Right lung (tissue), 5 donors: ENCODE results near the gene TASP1. TPM values are rescaled to one million over a fixed set of nuclear protein-coding genes. Genes with fewer than 3 reads are reported as not detected.

Source experiments
- DNase-seq, 2 donors: peaks; one replicate each; pipeline ENCODE4 v3.0.0-alpha.2; 2013
- polyA plus RNA-seq, 5 donors: library from polyadenylated mRNA; unstranded; fragments of 120-200 nt; gene quantifications; one replicate each; pipeline versions ENCODE4 v1.2.1 to v1.2.3, GENCODE V29; 2013; ENCODE audit warnings: inconsistent platforms in 1 of 5, low replicate concordance in 1 of 5; ENCODE audit not compliant: insufficient read length in 5 of 5, insufficient read depth in 1 of 5

The TASP1 gene
- polyA plus RNA-seq, 5 donors: 14.9 to 21.4 (median 19.5) TPM

- no peak for DNase-seq
These were observed 290.2 kb downstream of the TASP1 start for GRCh38 chr20:13348311-13349234.

- no peak for DNase-seq
These were observed 294.1 kb downstream of the TASP1 start for GRCh38 chr20:13344671-13345070.

- peak; percentile 64 to 75 for DNase-seq
These were observed 296.1 kb downstream of the TASP1 start for GRCh38 chr20:13342469-13343242.

- no peak for DNase-seq
These were observed 296.9 kb downstream of the TASP1 start for GRCh38 chr20:13341737-13342393.

GRCh38 chr20:13340088-13340487 is 298.6 kb downstream of the TASP1 start:
- no peak for DNase-seq

Other genes with a start within 250 kb of the TASP1 start
- 10 to 100 TPM; 20.5 to 31.5 (median 28.3) TPM for gene ESF1, start 146.0 kb upstream of the TASP1 start, polyA plus RNA-seq
- gene NDUFAF5, start 146.1 kb upstream of the TASP1 start, polyA plus RNA-seq: 10 to 100 TPM; 20.5 to 29.7 (median 25.7) TPM